ENCODE measurements around the gene KIF22. TPM values are rescaled to one million over a fixed set of nuclear protein-coding genes. Genes with fewer than 3 reads are reported as not detected.

The KIF22 gene
- total RNA-seq, 1 experiment from 2014 or later: 87.6 TPM

GRCh38 chr16:29804455-29805231, 14.1 kb downstream of the KIF22 start:
- CTCF ChIA-PET: interaction anchor here (0.6 to 0.9 kb wide), 2 partner anchors 12 to 44 kb away, joined by 3 read pairs; no protein-coding TSS in a partner anchor
- DNase-seq (no peak), ATAC-seq (no peak)
- 0 out of 2 replicates have a peak, but pooled peaks cover 6% of the 10 kb centered on the region for H4K20me1 ChIP-seq (ENCODE audit: low read length)
- TSS peak; percentile 83 for BruUV-seq (replicated peaks)
- peaks cover 22% of the 10 kb centered on the region for H3K4me1 ChIP-seq (ENCODE audit: insufficient read depth, low read length)
- H3K27me3 ChIP-seq (ENCODE audit: low read length): no peaks in the 10 kb centered on the region
- H3K9ac ChIP-seq (ENCODE audit: low read length): peak overlapping the region; percentile 79
- H3K79me2 ChIP-seq (ENCODE audit: low read length): peaks cover 26% of the 10 kb centered on the region
- no peaks in the 10 kb centered on the region for H3K9me2 ChIP-seq (replicated peaks; ENCODE audit: low read length)
- TF ChIP-seq EZH2 (IDR thresholded peaks at IDR 0.05; ENCODE audit: low read length, unreplicated experiment) (no peak), EZH2phosphoT487 (IDR thresholded peaks at IDR 0.05; ENCODE audit: borderline replicate concordance, low read length) (no peak), CTCF (conservative IDR thresholded peaks at IDR 0.05; ENCODE audit: low read depth, low read length) (no peak)
- peak overlapping the region; percentile 68 for H3K4me3 ChIP-seq (ENCODE audit: low read length)
- H3K4me2 ChIP-seq (ENCODE audit: low read length): peak overlapping the region; percentile 89
- H3F3A ChIP-seq (ENCODE audit: low read length, unreplicated experiment): no peaks in the 10 kb centered on the region
- H3K27ac ChIP-seq (ENCODE audit: low read length): peak overlapping the region; percentile 75
- H3K36me3 ChIP-seq (ENCODE audit: low read depth, low read length): peaks cover 13% of the 10 kb centered on the region; the same call in 1 of the 2 replicates
- intact Hi-C loops (cut with micrococcal nuclease): loop anchor here (5.0 kb wide), 1 partner anchor 102 kb away; no protein-coding TSS in a partner anchor
- POLR2A ChIA-PET (ENCODE audit: unreplicated experiment): interaction anchor here (0.6 to 0.7 kb wide), 3 partner anchors 12 to 84 kb away, joined by 3 to 12 read pairs (median 4); no protein-coding TSS in a partner anchor
- H2AFZ ChIP-seq (ENCODE audit: low read length): peak overlapping the region; percentile 61
- H3K9me3 ChIP-seq (ENCODE audit: low read length): no peaks in the 10 kb centered on the region

- Histone ChIP-seq H3K9ac (ENCODE audit: low read length) (peak overlapping the region; percentile 79), H3K27me3 (ENCODE audit: low read length) (no peaks in the 10 kb centered on the region), H3K27ac (ENCODE audit: low read length) (peak overlapping the region; percentile 75), H3K4me3 (ENCODE audit: low read length) (peak overlapping the region; percentile 68), H3K79me2 (ENCODE audit: low read length) (peaks cover 32% of the 10 kb centered on the region), H3F3A (ENCODE audit: low read length, unreplicated experiment) (no peaks in the 10 kb centered on the region), H3K9me3 (ENCODE audit: low read length) (no peaks in the 10 kb centered on the region), H3K4me2 (ENCODE audit: low read length) (peak overlapping the region; percentile 89), H4K20me1 (ENCODE audit: low read length) (0 out of 2 replicates have a peak, but pooled peaks cover 6% of the 10 kb centered on the region), H2AFZ (ENCODE audit: low read length) (peak overlapping the region; percentile 61), H3K9me2 (replicated peaks; ENCODE audit: low read length) (no peaks in the 10 kb centered on the region), H3K36me3 (ENCODE audit: low read depth, low read length) (peaks cover 10% of the 10 kb centered on the region; the same call in 1 of the 2 replicates), H3K4me1 (ENCODE audit: insufficient read depth, low read length) (peaks cover 29% of the 10 kb centered on the region)
- ChIA-PET CTCF (no interaction called here), POLR2A (ENCODE audit: unreplicated experiment) (interaction anchor here (0.5 kb wide), 1 partner anchor 9 kb away, joined by 4 read pairs; no protein-coding TSS in a partner anchor)
- DNase-seq (peak; percentile 93), ATAC-seq (peak; percentile 45)
- TF ChIP-seq CTCF (conservative IDR thresholded peaks at IDR 0.05; ENCODE audit: low read depth, low read length): no peak
- no peak for TF ChIP-seq EZH2phosphoT487 (IDR thresholded peaks at IDR 0.05; ENCODE audit: borderline replicate concordance, low read length)
- TF ChIP-seq EZH2 (IDR thresholded peaks at IDR 0.05; ENCODE audit: low read length, unreplicated experiment): no peak
- intact Hi-C loops (cut with micrococcal nuclease): loop anchor here (5.0 kb wide), 1 partner anchor 103 kb away; no protein-coding TSS in a partner anchor
- BruUV-seq (replicated peaks): no TSS peak
Observed at GRCh38 chr16:29805232-29806098, 14.9 kb downstream of the KIF22 start.

Measured in PC-3 (cell line).